Measurements from ENCODE around the gene ADGRL3. TPM values are rescaled to one million over a fixed set of nuclear protein-coding genes. Genes with fewer than 3 reads are reported as not detected.

Gene ADGRL3
- total RNA-seq, 4 donors from 2014 or later: 4.6 to 7.1 (median 6.3) TPM

GRCh38 chr4:61583696-61584095 lies 383.6 kb downstream of the ADGRL3 start:
- Histone ChIP-seq H3K9me3 (no peaks in the 10 kb centered on the region), H3K27ac (replicated peaks in 1 of 4) (no peak overlapping the region), H3K4me1 (no peaks in the 10 kb centered on the region), H3K4me3 (no peak overlapping the region), H3K27me3 (no peaks in the 10 kb centered on the region), H3K36me3 (no peaks in the 10 kb centered on the region)
- WGBS: 97% methylated on average over 1 of the region's 1 CpG
- intact Hi-C loops (cut with DNase I): no loop called here
- TF ChIP-seq EP300 (IDR thresholded peaks at IDR 0.05): no peak
- no peak for TF ChIP-seq POLR2AphosphoS5 (IDR thresholded peaks at IDR 0.05)
- TF ChIP-seq, protein P1, sequence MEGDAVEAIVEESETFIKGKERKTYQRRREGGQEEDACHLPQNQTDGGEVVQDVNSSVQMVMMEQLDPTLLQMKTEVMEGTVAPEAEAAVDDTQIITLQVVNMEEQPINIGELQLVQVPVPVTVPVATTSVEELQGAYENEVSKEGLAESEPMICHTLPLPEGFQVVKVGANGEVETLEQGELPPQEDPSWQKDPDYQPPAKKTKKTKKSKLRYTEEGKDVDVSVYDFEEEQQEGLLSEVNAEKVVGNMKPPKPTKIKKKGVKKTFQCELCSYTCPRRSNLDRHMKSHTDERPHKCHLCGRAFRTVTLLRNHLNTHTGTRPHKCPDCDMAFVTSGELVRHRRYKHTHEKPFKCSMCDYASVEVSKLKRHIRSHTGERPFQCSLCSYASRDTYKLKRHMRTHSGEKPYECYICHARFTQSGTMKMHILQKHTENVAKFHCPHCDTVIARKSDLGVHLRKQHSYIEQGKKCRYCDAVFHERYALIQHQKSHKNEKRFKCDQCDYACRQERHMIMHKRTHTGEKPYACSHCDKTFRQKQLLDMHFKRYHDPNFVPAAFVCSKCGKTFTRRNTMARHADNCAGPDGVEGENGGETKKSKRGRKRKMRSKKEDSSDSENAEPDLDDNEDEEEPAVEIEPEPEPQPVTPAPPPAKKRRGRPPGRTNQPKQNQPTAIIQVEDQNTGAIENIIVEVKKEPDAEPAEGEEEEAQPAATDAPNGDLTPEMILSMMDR (IDR thresholded peaks at IDR 0.05): no peak
- no peak for TF ChIP-seq POLR2A (IDR thresholded peaks at IDR 0.05; ENCODE audit: low read depth)
- DNase-seq (ENCODE audit: extremely low spot score): no peak

DNA sequence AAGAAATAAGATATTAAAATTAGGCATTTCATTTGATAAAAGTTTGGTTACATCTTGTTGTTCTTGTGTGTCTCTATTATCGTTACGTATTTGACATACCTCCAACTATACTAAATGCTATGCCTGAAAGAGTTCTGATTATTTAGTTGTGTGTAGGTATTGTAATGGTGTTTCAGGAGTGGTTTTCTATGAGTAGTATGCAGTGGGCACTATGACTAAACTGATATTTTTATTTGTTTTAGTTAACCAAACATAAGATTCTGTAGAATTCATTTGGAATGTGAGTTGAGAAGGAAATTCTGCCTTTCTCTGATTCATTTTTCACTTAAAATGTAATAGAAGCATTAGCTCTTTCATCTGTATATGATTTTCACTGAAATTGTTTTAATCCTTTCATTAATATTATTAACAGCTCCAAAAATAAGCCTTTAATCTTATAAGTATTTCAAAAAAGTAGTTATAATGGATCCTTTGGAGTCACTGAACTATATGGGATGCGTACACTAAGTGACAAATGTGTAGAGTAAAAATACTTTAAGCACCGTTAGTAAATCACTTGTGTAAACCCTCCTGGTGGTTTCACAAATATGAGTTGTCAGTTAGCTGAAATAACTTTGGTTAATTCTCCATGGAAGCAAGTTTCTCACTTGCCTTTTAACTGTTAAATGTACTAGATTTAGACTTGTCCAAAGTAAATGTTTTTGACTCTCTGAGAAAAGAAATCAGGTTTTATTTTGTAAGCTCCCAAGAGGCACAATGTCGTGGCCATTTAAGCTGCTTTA lies 388.7 kb downstream of the ADGRL3 start:
- Histone ChIP-seq H3K4me1 (no peaks in the 10 kb centered on the region), H3K4me3 (no peak overlapping the region), H3K27ac (replicated peaks in 1 of 4) (no peak overlapping the region), H3K36me3 (no peaks in the 10 kb centered on the region), H3K9me3 (no peaks in the 10 kb centered on the region), H3K27me3 (no peaks in the 10 kb centered on the region)
- TF ChIP-seq, protein P1 (IDR thresholded peaks at IDR 0.05): no peak
- TF ChIP-seq POLR2AphosphoS5 (IDR thresholded peaks at IDR 0.05) (no peak), POLR2A (IDR thresholded peaks at IDR 0.05; ENCODE audit: low read depth) (no peak), EP300 (IDR thresholded peaks at IDR 0.05) (no peak)
- intact Hi-C loops (cut with DNase I): no loop called here
- no peak for DNase-seq (ENCODE audit: extremely low spot score)
- WGBS: 84% methylated on average over 5 of the region's 5 CpGs

GRCh38 chr4:61590881-61591280 lies 390.8 kb downstream of the ADGRL3 start:
- H3K9me3 ChIP-seq: no peaks in the 10 kb centered on the region
- no peak overlapping the region for H3K4me3 ChIP-seq
- H3K36me3 ChIP-seq: no peaks in the 10 kb centered on the region
- DNase-seq (ENCODE audit: extremely low spot score): no peak
- no peak overlapping the region for H3K27ac ChIP-seq (replicated peaks in 1 of 4)
- TF ChIP-seq POLR2AphosphoS5 (IDR thresholded peaks at IDR 0.05): no peak
- no peaks in the 10 kb centered on the region for H3K27me3 ChIP-seq
- 89% methylated on average over 5 of the region's 5 CpGs for WGBS
- no peaks in the 10 kb centered on the region for H3K4me1 ChIP-seq
- intact Hi-C loops (cut with DNase I): no loop called here

DNA sequence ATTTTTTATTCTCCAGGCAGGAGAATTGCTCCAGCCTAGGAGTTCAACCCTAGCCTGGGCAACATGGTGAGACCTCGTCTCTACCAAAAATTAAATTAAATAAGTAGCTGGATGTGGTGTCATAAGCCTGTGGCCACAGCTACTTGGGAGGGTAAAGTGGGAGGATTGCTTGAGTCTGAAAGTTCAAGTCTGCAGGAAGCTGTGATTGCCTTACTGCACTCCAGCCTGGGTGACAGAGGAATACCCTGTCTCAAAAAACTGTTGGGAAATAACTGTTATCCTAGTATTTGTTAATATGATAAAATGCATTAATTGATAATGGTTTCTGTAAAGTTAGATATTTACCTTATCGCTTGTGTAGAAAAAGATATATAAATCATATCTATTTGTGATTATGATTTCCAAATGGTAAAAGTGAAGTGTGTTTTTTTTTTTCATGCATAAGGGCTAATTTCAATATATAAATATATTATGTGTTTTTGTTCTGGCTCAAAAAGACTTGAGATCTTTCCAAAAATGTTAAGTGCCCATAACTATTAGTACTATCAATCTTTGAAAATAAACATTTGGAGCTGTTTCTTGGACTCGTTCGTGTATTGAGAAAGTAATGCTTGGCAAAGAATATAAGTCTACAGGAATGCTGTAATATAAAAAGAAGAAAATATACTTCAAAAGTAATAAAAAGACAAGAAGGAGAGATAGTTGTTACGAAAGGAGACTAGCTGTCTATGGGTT lies 396.6 kb downstream of the ADGRL3 start:
- intact Hi-C loops (cut with DNase I): no loop called here
- Histone ChIP-seq H3K4me3 (no peak overlapping the region), H3K9me3 (no peaks in the 10 kb centered on the region), H3K27me3 (no peaks in the 10 kb centered on the region), H3K27ac (replicated peaks in 1 of 4) (no peak overlapping the region), H3K36me3 (no peaks in the 10 kb centered on the region), H3K4me1 (no peaks in the 10 kb centered on the region)
- no peak for DNase-seq (ENCODE audit: extremely low spot score)
- TF ChIP-seq, protein P1 (IDR thresholded peaks at IDR 0.05): no peak
- TF ChIP-seq POLR2AphosphoS5 (IDR thresholded peaks at IDR 0.05): no peak
- no peak for TF ChIP-seq EP300 (IDR thresholded peaks at IDR 0.05)
- no peak for TF ChIP-seq POLR2A (IDR thresholded peaks at IDR 0.05; ENCODE audit: low read depth)
- WGBS: 63% methylated on average over 5 of the region's 5 CpGs

DNA sequence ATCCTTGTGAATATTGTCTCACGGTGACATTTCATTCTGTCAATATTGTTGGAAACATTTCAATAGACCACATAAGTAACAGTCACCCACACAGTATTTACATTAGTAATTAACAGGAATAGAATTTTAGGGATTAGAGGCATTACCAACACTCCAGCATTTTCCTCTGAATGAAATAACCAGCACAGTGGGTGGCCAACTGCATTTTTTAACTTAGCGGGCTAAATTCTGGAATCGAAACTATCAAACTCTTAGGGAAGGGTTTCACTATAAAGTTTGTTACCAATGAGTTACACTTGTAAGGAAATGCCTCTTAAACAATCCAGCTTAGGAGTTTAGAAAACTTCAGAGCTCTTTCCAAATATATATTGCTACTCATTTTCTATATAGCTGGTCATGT lies 403.0 kb downstream of the ADGRL3 start:
- TF ChIP-seq POLR2AphosphoS5 (IDR thresholded peaks at IDR 0.05) (no peak), EP300 (IDR thresholded peaks at IDR 0.05) (no peak), POLR2A (IDR thresholded peaks at IDR 0.05; ENCODE audit: low read depth) (no peak)
- TF ChIP-seq, protein P1 (IDR thresholded peaks at IDR 0.05): no peak
- Histone ChIP-seq H3K36me3 (no peaks in the 10 kb centered on the region), H3K4me1 (no peaks in the 10 kb centered on the region), H3K9me3 (no peaks in the 10 kb centered on the region), H3K27ac (replicated peaks in 1 of 4) (no peak overlapping the region), H3K27me3 (no peaks in the 10 kb centered on the region), H3K4me3 (no peak overlapping the region)
- no peak for DNase-seq (ENCODE audit: extremely low spot score)
- 74% methylated on average over 3 of the region's 3 CpGs for WGBS
- intact Hi-C loops (cut with DNase I): no loop called here

Data from esophagus muscularis mucosa (tissue), 4 donors.